HG02840 (cell line): Measurements from ENCODE around the gene HES4.

Source experiments
- ATAC-seq: cut with Tn5 transposase; IDR thresholded peaks from one replicate; pipeline ENCODE4 v1.9.1; 2021; ENCODE audit warnings: mild to moderate bottlenecking, moderate library complexity, moderate number of reproducible peaks; ENCODE audit not compliant: unreplicated experiment, low FRiP score

The HES4 gene

DNA sequence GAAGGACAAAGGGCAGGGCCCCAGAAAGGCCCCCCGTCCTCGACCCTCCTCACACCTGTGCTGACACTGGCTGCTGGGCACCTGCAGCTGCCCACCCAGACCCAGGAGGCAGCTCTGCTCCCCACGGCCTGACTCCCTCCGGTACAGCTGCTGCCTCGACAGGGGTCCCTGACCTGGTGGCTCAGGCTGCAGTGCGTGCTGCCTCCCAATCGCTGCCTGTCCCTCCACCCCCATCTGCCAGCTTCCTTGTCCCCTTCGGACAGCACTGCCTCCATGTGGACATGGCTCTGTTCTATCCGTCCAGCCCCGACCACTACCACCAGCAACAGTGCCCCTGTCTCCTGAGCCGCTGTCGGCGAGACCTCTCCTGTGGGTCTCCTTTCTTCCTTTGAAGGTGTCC, 45.0 kb downstream of the HES4 start:
- no peak for ATAC-seq

DNA sequence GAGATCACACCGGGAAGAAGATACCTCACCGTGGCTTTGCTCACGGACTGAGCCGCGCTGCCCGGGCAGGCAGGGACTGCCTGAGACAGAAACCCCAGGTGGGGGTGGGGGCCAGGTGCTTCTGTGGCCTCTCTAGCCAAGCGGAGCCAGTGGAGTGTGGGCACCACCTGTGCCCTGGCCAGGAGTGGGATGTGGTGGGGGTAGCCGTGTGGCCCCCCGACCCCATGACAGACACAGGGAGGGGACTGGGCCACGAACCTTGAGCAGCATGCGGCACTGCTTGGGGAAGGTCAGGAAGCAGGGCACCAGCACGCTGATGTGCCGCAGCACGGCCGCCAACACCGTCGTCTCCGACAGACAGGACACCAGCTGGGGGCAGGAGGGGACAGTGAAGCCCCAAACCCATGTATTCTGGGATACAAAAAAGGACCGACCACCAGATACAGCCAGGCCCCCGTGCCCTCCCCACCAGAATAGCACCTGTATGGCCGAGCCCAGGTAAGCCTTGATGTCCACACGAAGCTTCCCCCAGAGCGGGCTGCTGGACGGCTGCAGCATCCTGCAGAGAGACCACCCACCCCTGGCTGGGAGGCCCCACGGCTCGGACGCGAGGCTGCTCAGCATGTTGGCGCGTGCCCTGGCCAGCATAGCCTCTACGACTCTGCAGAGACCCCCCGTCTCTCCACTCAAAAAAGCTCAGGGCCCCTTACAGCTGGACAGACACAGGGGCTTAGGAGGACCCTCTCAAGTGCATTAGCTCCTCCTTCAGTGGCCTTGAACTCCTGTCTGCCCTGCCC, 46.2 kb downstream of the HES4 start:
- no peak for ATAC-seq

DNA sequence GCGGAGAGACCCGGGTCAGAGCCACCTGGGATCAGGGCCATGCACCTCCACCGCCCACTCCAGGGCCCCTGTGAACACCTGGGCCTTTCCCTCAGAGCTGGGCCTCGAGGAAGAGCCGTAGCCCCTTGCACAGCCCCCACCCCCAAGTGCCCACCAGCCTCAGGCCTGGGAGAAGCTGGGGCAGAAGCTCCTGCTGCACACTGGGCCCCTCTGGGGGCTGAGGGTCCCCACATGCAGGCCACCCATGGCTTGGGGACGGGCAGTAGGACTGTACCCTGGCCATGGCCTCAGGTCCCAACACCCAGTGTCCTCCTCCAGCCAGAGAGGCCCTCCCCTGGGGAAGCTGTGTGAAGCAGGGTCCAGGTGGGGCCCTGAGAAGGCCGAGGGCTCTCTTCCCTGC, 47.3 kb downstream of the HES4 start:
- ATAC-seq, result no peak

DNA sequence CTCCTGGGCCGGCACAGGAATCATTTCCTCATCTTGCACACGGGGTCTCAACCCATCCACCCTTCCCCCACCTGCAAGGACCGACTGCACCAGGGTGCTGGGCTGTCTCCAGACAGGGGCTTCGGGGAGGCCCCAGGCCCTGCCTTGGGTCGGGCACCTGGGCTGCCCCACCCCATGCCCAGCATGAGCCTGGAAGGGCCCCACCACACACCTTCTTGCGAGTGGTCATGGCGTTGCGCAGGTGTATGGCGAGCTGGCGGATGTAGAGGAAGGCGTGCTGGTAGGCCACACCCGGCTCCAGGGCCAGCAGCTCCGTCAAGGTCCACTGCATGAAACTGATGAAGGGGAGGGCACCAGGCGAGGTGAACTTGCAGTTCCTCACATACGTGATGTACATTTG, 47.7 kb downstream of the HES4 start:
- no peak for ATAC-seq

DNA sequence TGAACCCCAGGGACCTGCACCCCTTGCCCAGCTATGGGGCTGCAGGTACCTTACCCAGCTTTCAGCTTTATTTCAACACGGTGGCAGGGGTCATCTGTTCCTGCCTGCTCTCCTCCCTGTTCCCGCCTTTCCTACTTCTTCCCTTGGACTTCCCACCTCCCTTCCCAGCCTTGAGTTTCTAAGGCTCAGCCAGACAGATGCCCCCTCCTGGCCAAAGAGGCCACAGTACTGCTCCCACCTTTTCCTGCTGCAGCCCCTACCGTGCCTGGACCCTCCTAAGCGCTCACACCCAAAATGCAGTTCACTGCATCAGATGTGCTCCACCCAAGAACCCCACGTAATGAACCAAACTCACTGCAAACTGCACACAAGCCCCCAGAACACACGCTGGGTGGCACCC, 48.5 kb downstream of the HES4 start:
- no peak for ATAC-seq

DNA sequence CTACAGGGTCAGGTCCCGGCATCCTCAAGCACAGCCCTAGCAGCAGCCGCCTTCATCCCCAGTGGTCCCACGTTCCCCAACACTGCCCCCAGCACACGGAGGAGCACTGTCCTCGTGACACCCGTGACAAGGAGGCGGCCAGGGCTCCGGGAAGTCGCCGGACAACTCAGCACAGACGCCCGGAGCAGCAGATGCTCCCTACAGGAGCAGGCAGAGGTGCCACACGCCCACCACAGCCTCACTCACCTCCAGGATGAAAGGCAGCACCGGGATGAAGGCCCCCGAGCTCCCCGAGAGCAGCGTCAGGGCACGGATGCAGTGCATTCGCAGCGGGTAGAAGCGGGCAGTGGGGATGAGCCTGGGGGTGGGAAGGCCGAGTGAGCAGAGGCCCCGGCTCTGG, 49.0 kb downstream of the HES4 start:
- ATAC-seq, result no peak

DNA sequence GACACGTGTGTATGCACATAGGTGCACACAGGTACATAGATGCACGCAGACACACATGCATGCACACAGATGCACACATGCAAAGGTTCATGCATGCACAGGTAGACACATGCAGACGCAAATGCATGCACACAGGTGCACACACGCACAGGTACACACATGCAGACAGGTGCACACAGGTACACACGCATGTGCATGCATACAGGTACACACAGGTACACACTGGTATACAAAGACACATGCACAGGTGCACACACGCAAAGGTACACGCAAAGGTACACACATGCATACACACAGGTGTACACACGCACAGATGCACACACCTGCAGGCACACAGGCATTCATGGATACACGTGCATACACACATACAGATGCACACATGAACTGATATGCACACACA, 49.6 kb downstream of the HES4 start:
- no peak for ATAC-seq
